ENCODE measurements around the gene CLEC4E.
"Not testable (repeated sequence)": the region's sequence is repeated elsewhere in the genome, so short reads cannot be mapped to it uniquely, and the experiment has no call there.

CLEC4E gene

DNA sequence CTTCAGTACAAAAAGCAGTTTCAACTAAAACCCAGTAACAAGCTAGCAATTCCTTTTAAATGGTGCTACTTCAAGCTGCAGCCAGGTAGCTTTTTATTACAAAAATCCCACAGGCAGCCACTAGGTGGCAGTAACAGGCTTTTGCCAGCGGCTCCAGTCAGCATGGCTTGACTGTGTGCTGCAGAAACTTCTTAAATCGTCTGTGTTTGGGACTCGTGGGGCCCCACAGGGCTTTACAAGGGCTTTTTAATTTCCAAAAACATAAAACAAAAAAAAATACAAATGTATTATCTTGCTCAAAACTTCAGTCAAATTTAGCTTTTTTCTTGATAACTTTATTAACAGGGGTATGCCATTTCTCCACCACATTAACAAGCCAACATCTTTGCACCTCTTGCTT lies 3.6 kb upstream of the CLEC4E start:
- Histone ChIP-seq H3K9me3 (ENCODE audit: control insufficient read depth in 1 of 2, low read length in 2 of 2) (no peaks in the 10 kb centered on the region), H3K4me3 (ENCODE audit: low read depth in 1 of 2, low read length in 2 of 2) (no peak overlapping the region), H3K9ac (ENCODE audit: low read depth in 1 of 2, low read length in 2 of 2) (no peak overlapping the region), H3K4me1 (ENCODE audit: control insufficient read depth in 1 of 2, insufficient read depth in 2 of 2, low read length in 2 of 2) (no peaks in the 10 kb centered on the region), H3K27me3 (ENCODE audit: control insufficient read depth in 1 of 2, insufficient read depth in 2 of 2, low read length in 2 of 2) (no peaks in the 10 kb centered on the region), H3K27ac (ENCODE audit: low read depth, low read length) (no peak overlapping the region), H3K36me3 (ENCODE audit: control insufficient read depth in 1 of 2, insufficient read depth in 2 of 2, low read length in 2 of 2) (no peaks in the 10 kb centered on the region)

DNA sequence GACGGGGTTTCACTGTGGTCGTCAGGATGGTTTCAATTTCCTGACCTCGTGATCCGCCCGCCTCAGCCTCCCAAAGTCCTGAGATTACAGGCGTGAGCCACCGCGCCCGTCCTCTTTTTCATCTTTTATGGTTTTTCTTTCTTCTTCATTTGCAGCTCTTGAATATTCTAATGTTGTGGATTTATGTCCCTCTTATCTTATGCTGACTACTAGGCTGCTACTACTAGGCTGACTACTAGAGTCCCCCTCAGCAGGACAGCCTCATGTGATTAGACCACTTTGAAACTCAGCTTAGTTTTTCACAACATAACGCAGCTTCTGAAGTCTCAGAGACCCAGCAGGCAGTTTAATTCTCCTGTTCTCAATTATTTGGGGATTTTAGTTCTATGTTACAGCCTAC lies 857 bp upstream of the CLEC4E start:
- no peaks in the 10 kb centered on the region for H3K9me3 ChIP-seq (ENCODE audit: control insufficient read depth in 1 of 2, low read length in 2 of 2)
- H3K27me3 ChIP-seq (ENCODE audit: control insufficient read depth in 1 of 2, insufficient read depth in 2 of 2, low read length in 2 of 2) = no peaks in the 10 kb centered on the region
- H3K27ac ChIP-seq (ENCODE audit: low read depth, low read length) = no peak overlapping the region

DNA sequence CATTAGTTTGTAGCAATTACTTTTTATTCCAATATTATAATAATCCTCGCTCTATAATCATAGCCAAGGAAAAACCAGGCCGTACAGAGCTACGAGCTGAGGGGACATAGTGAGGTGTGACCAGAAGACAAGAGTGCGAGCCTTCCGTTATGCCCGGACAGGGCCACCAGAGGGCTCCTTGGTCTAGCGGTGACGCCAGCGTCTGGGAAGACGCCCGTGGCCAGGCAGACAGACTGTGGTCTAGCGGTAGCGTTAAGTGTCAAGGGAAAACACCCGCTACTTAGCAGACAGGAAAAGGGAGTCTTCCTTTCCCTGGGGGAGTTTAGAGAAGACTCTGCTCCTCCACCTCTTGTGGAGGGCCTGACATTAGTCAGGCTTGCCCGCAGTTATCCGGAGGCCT lies 2.9 kb downstream of the CLEC4E start:
- not testable (repeated sequence) for H3K36me3 ChIP-seq (ENCODE audit: control insufficient read depth in 1 of 2, insufficient read depth in 2 of 2, low read length in 2 of 2); H3K4me3 ChIP-seq (ENCODE audit: low read depth in 1 of 2, low read length in 2 of 2); H3K27ac ChIP-seq (ENCODE audit: low read depth, low read length); H3K9me3 ChIP-seq (ENCODE audit: control insufficient read depth in 1 of 2, low read length in 2 of 2); H3K4me1 ChIP-seq (ENCODE audit: control insufficient read depth in 1 of 2, insufficient read depth in 2 of 2, low read length in 2 of 2); H3K27me3 ChIP-seq (ENCODE audit: control insufficient read depth in 1 of 2, insufficient read depth in 2 of 2, low read length in 2 of 2); H3K9ac ChIP-seq (ENCODE audit: low read depth in 1 of 2, low read length in 2 of 2)

More for the DNA sequence above, 857 bp upstream of the CLEC4E start:
- no peak overlapping the region for H3K4me3 ChIP-seq (ENCODE audit: low read depth in 1 of 2, low read length in 2 of 2)
- H3K9ac ChIP-seq (ENCODE audit: low read depth in 1 of 2, low read length in 2 of 2) = no peak overlapping the region
- no peaks in the 10 kb centered on the region for H3K36me3 ChIP-seq (ENCODE audit: control insufficient read depth in 1 of 2, insufficient read depth in 2 of 2, low read length in 2 of 2)
- H3K4me1 ChIP-seq (ENCODE audit: control insufficient read depth in 1 of 2, insufficient read depth in 2 of 2, low read length in 2 of 2) = no peaks in the 10 kb centered on the region

DNA sequence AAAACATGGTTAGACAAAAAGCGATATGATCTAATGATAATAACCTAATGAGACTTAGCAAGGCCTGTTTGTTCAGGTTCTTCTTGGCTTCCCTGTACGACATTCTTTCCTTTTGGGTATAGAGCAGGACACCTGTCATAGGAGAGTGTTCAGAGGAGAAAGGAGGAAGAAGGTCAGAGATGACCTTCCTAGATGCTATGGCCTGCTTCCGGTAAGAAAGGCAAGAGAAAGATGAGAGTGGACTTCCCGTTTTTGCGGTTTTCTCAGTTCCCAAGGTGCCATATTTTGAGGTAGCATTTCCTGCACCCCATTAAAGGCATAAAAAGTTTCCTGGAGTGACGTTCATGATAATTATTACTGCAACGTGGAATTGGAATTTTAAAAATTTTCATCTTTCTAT lies 8.7 kb downstream of the CLEC4E start:
- H3K4me1 ChIP-seq (ENCODE audit: control insufficient read depth in 1 of 2, insufficient read depth in 2 of 2, low read length in 2 of 2) = no peaks in the 10 kb centered on the region
- no peak overlapping the region for H3K4me3 ChIP-seq (ENCODE audit: low read depth in 1 of 2, low read length in 2 of 2)
- no peak overlapping the region for H3K27ac ChIP-seq (ENCODE audit: low read depth, low read length)
- H3K9ac ChIP-seq (ENCODE audit: low read depth in 1 of 2, low read length in 2 of 2) = no peak overlapping the region
- H3K9me3 ChIP-seq (ENCODE audit: control insufficient read depth in 1 of 2, low read length in 2 of 2) = no peaks in the 10 kb centered on the region
- H3K36me3 ChIP-seq (ENCODE audit: control insufficient read depth in 1 of 2, insufficient read depth in 2 of 2, low read length in 2 of 2) = no peaks in the 10 kb centered on the region
- no peaks in the 10 kb centered on the region for H3K27me3 ChIP-seq (ENCODE audit: control insufficient read depth in 1 of 2, insufficient read depth in 2 of 2, low read length in 2 of 2)

DNA sequence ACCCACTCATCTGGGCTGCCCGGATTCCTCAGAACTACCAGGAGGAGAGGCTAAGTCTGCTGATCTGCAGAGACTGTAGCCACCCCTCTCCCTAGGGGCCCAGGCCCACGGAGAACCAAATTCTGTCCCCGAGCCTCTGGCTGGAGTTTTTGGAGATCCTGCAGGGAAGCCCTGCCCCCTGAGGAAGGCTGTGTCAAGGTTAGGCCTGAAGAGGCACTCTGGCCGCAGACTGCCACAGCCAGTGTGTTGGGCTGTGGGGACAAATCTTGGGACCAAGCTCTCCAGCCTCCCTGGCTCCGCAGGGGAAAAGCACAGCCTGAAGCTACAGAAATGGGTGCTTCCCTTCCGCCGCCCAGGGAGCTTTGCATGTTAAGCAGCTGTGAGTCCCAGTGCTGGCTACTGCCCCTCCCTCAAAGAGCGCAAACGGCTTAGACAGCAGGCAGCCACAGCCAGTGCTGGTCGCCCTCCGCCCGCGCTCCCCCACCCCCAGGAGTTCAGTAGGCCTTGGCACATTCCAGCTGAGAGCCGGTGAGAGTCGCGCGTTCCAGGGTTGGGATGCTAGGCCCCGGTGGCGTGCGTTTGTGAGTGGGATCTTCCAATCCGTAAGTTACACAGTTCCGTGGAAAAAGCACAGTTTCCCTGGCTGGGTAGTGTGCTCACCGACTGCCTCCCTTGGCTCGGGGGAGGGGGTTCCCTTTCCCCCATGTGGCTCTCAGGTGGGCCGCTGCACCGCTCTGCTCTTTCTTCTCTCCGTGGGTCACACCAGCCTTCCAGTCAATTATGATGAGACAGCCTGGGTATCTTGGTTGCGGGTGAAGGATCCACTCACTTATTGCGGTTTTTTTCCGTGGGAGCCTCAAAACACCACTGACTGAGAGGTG lies 13.2 kb downstream of the CLEC4E start:
- no peak overlapping the region for H3K27ac ChIP-seq (ENCODE audit: low read depth, low read length)
- no peaks in the 10 kb centered on the region for H3K27me3 ChIP-seq (ENCODE audit: control insufficient read depth in 1 of 2, insufficient read depth in 2 of 2, low read length in 2 of 2)
- H3K9me3 ChIP-seq (ENCODE audit: control insufficient read depth in 1 of 2, low read length in 2 of 2) = no peaks in the 10 kb centered on the region
- H3K9ac ChIP-seq (ENCODE audit: low read depth in 1 of 2, low read length in 2 of 2) = no peak overlapping the region
- no peaks in the 10 kb centered on the region for H3K4me1 ChIP-seq (ENCODE audit: control insufficient read depth in 1 of 2, insufficient read depth in 2 of 2, low read length in 2 of 2)
- no peaks in the 10 kb centered on the region for H3K36me3 ChIP-seq (ENCODE audit: control insufficient read depth in 1 of 2, insufficient read depth in 2 of 2, low read length in 2 of 2)
- no peak overlapping the region for H3K4me3 ChIP-seq (ENCODE audit: low read depth in 1 of 2, low read length in 2 of 2)

DNA sequence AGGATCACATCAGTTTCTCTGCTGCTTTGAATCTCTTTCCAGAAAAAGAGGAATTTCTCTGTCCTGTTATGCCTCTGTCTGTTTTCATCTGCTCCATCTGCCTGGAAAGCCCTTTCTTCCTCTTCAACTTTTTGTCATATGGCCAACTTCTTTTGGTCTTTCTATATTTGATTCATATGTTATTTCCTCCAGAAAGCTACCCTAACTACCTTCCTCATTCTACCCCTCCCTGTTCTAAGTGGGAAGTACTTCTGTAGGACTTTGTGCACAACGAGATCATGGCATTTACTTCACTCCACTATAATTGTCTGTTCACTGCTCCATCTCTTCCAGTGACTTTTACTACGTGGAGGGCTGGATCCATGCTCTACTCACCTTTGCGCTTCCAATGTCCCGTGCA lies 21.5 kb downstream of the CLEC4E start:
- Histone ChIP-seq H3K36me3 (ENCODE audit: control insufficient read depth in 1 of 2, insufficient read depth in 2 of 2, low read length in 2 of 2) (no peaks in the 10 kb centered on the region), H3K4me1 (ENCODE audit: control insufficient read depth in 1 of 2, insufficient read depth in 2 of 2, low read length in 2 of 2) (no peaks in the 10 kb centered on the region), H3K4me3 (ENCODE audit: low read depth in 1 of 2, low read length in 2 of 2) (no peak overlapping the region), H3K9me3 (ENCODE audit: control insufficient read depth in 1 of 2, low read length in 2 of 2) (no peaks in the 10 kb centered on the region), H3K27ac (ENCODE audit: low read depth, low read length) (no peak overlapping the region), H3K9ac (ENCODE audit: low read depth in 1 of 2, low read length in 2 of 2) (no peak overlapping the region), H3K27me3 (ENCODE audit: control insufficient read depth in 1 of 2, insufficient read depth in 2 of 2, low read length in 2 of 2) (no peaks in the 10 kb centered on the region)

DNA sequence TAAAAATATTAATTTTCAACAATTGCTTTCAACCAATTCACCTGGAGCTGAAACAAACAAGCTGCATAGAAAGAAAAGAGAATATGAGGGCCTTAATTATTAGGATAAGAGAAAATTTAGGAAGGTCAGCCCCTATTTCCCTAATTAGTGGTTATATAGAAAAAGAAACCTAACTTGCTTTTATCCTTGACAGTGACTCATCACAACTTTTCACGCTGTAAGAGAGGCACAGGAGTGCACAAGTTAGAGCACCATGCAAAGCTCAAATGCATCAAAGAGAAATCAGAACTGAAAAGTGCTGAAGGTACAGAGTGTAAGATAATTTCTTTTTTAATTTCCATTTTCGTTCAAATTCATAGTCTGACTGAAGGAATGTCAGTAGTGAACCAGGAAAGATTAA lies 22.7 kb downstream of the CLEC4E start:
- Histone ChIP-seq H3K4me1 (ENCODE audit: control insufficient read depth in 1 of 2, insufficient read depth in 2 of 2, low read length in 2 of 2) (no peaks in the 10 kb centered on the region), H3K9me3 (ENCODE audit: control insufficient read depth in 1 of 2, low read length in 2 of 2) (no peaks in the 10 kb centered on the region), H3K27ac (ENCODE audit: low read depth, low read length) (no peak overlapping the region)

DNA sequence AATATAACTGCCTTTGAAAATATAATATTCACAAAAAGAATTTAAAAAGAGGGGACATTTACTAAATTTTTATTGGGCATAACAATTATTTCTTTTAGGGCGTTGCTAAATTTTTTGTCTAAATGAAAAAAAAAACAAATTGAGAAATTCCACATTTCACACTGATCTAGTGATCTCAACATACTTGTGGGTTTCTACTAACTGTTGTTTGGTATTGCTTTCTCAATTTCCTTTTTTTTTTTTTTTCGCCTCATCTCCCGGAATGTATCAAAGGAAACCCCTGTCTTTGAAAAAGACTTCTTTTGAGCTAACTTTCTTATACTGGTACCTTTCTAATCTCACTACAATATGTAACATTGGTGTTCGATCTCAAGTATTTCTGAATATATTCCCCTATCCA lies 27.4 kb downstream of the CLEC4E start, which contains the start of gene CLEC4D:
Gene CLEC4D, plus strand, starts transcription at position 248 of the 400 bp plus-strand sequence. CDS start 230 bp downstream, outside the sequence.
- H3K4me1 ChIP-seq (ENCODE audit: control insufficient read depth in 1 of 2, insufficient read depth in 2 of 2, low read length in 2 of 2) = no peaks in the 10 kb centered on the region
- no peak within 1 kb of the TSS for H3K9ac ChIP-seq (ENCODE audit: low read depth in 1 of 2, low read length in 2 of 2)
- H3K9me3 ChIP-seq (ENCODE audit: control insufficient read depth in 1 of 2, low read length in 2 of 2) = no peaks in the 10 kb centered on the region
- H3K27me3 ChIP-seq (ENCODE audit: control insufficient read depth in 1 of 2, insufficient read depth in 2 of 2, low read length in 2 of 2) = no peaks in the 10 kb centered on the region
- H3K4me3 ChIP-seq (ENCODE audit: low read depth in 1 of 2, low read length in 2 of 2) = no peak within 1 kb of the TSS
- no peak within 1 kb of the TSS for H3K27ac ChIP-seq (ENCODE audit: low read depth, low read length)
- no peaks in the 10 kb centered on the region for H3K36me3 ChIP-seq (ENCODE audit: control insufficient read depth in 1 of 2, insufficient read depth in 2 of 2, low read length in 2 of 2)

More for the DNA sequence above, 22.7 kb downstream of the CLEC4E start:
- Histone ChIP-seq H3K9ac (ENCODE audit: low read depth in 1 of 2, low read length in 2 of 2) (no peak overlapping the region), H3K27me3 (ENCODE audit: control insufficient read depth in 1 of 2, insufficient read depth in 2 of 2, low read length in 2 of 2) (no peaks in the 10 kb centered on the region), H3K36me3 (ENCODE audit: control insufficient read depth in 1 of 2, insufficient read depth in 2 of 2, low read length in 2 of 2) (no peaks in the 10 kb centered on the region), H3K4me3 (ENCODE audit: low read depth in 1 of 2, low read length in 2 of 2) (no peak overlapping the region)

DNA sequence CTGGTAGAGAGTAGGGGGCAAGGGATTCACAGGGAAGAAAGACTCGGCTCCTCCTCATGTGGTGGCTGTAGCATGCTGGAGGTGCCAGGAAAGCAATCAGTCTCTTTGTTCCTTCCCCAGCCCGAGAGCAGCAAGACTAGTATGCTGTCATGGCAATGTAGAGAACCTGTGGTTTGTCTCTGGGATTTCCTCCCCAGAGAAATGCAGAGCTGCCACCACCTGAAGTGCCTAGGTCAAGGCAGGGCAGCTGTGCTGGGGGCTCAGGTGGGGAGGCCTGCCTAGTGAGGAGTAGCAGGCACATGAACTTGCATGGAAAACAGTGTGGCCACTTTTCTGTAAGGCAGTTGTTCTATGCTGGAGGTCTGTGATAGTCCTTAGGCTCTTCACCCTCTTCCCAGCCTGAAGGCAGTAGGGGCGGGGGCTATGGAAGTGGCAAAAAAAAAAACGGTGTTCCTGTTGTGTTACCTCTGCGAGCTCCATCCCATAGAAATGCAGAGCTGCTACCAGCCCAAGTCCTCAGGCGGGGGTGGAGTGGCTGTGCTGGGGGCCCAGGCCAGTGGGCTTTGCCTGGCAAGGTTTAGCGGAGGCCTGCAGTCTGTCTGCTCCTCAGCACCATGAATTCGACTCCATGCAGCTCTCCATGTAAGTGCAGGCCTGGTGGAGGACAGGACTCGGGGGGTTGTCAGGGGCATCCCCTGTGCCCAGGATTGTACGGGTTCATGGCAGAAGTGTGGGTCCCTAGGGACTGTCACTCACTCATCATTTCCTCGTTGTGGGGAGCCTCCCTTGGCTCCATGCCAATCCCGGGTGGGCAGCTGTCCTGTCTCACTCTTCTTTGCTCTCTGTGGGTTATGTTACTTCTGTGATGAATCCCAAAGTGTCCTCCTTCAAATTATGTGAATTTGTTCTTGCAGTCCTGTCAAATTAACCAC lies 31.5 kb downstream of the CLEC4E start:
- no peak overlapping the region for H3K27ac ChIP-seq (ENCODE audit: low read depth, low read length)
- no peaks in the 10 kb centered on the region for H3K36me3 ChIP-seq (ENCODE audit: control insufficient read depth in 1 of 2, insufficient read depth in 2 of 2, low read length in 2 of 2)

DNA sequence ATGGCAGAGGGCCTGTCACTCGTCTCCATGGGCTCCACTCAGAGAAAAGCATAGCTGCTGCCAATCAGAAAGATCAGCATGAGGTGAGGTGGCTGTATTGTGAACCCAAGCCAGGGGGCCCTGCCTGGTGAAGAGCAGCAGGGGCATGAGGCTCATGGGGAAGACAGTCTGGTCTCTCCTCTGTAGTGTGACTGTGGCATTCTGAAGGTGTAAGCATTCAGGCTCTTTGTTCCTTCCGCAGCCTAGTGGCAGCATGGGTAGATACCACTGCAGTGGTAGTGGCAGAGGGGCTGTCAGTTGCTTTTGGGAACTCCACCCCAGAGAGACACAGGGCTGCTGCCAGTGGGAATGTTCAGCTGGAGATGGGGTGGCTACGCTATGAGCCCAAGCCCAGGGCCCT lies 32.5 kb downstream of the CLEC4E start:
- H3K4me3 ChIP-seq (ENCODE audit: low read depth in 1 of 2, low read length in 2 of 2) = no peak overlapping the region
- H3K9me3 ChIP-seq (ENCODE audit: control insufficient read depth in 1 of 2, low read length in 2 of 2) = no peaks in the 10 kb centered on the region
- no peaks in the 10 kb centered on the region for H3K36me3 ChIP-seq (ENCODE audit: control insufficient read depth in 1 of 2, insufficient read depth in 2 of 2, low read length in 2 of 2)
- H3K27me3 ChIP-seq (ENCODE audit: control insufficient read depth in 1 of 2, insufficient read depth in 2 of 2, low read length in 2 of 2) = no peaks in the 10 kb centered on the region
- no peak overlapping the region for H3K9ac ChIP-seq (ENCODE audit: low read depth in 1 of 2, low read length in 2 of 2)
- no peaks in the 10 kb centered on the region for H3K4me1 ChIP-seq (ENCODE audit: control insufficient read depth in 1 of 2, insufficient read depth in 2 of 2, low read length in 2 of 2)
- H3K27ac ChIP-seq (ENCODE audit: low read depth, low read length) = no peak overlapping the region

More for the DNA sequence above, 31.5 kb downstream of the CLEC4E start:
- Histone ChIP-seq H3K27me3 (ENCODE audit: control insufficient read depth in 1 of 2, insufficient read depth in 2 of 2, low read length in 2 of 2) (no peaks in the 10 kb centered on the region), H3K4me3 (ENCODE audit: low read depth in 1 of 2, low read length in 2 of 2) (no peak overlapping the region), H3K9me3 (ENCODE audit: control insufficient read depth in 1 of 2, low read length in 2 of 2) (no peaks in the 10 kb centered on the region), H3K4me1 (ENCODE audit: control insufficient read depth in 1 of 2, insufficient read depth in 2 of 2, low read length in 2 of 2) (no peaks in the 10 kb centered on the region), H3K9ac (ENCODE audit: low read depth in 1 of 2, low read length in 2 of 2) (no peak overlapping the region)
